Uterus (tissue), 4 donors: Measurements from ENCODE around the gene CLDN7. TPM values are rescaled to one million over a fixed set of nuclear protein-coding genes. Genes with fewer than 3 reads are reported as not detected.
A peak's percentile ranks its signal among the peaks of the same experiment; 100 is the strongest.

Experiments
- DNase-seq, 2 donors: peaks; one replicate each; pipeline ENCODE4 v3.0.0-alpha.2; 2019 to 2020
- H3K27ac ChIP-seq, 2 donors: fragments of 200-600 bp; sonication (generic); 1 replicate in 1 of 2; 2 replicates in 1 of 2; pipeline ENCODE4 v1.5.1; 2016 to 2018
- H3K27me3 ChIP-seq, 2 donors: fragments of 200-600 bp; sonication (generic); one replicate each; pipeline ENCODE4 v1.5.1; 2018 to 2019; ENCODE audit warnings: control low read depth in 1 of 2
- H3K36me3 ChIP-seq, 2 donors: fragments of 200-600 bp; sonication (generic); one replicate each; pipeline ENCODE4 v1.5.1; 2019; ENCODE audit warnings: control low read depth in 1 of 2
- H3K4me1 ChIP-seq, 2 donors: fragments of 200-600 bp; sonication (generic); one replicate each; pipeline ENCODE4 v1.5.1; 2018 to 2019; ENCODE audit warnings: control low read depth in 1 of 2
- H3K4me3 ChIP-seq, 2 donors: fragments of 200-600 bp; sonication (generic); 1 replicate in 1 of 2; 2 replicates in 1 of 2; pipeline ENCODE4 v1.5.1; 2018 to 2019; ENCODE audit warnings: mild to moderate bottlenecking in 1 of 2
- H3K9me3 ChIP-seq, 2 donors: fragments of 200-600 bp; sonication (generic); one replicate each; pipeline ENCODE4 v1.5.1; 2019; ENCODE audit warnings: control low read depth in 1 of 2
- POLR2A ChIP-seq, 2 donors: fragments of 450-650 bp; IDR thresholded peaks; one replicate each; pipeline ENCODE4 v1.6.1; 2016; ENCODE audit warnings: antibody characterized with exemption in 2 of 2, mild to moderate bottlenecking in 1 of 2, moderate library complexity in 1 of 2
- intact Hi-C: fragments of 100-400 bp; cut with DNase I; formaldehyde crosslinking; loops from one replicate; pipeline ENCODE4 v1.15.1; 2023; ENCODE audit warnings: low total_unique reads
- total RNA-seq, 4 donors: library from RNA; depleted of rRNA in 3 of 4; stranded (reverse); fragments of >200 nt in 3 of 4; gene quantifications; one replicate each; pipeline versions ENCODE4 v1.1.0 to v1.2.4, GENCODE V29; 2014 to 2023
- TF ChIP-seq, protein P1 (sequence below), 4 experiments: fragments of 200-600 bp in 2 of 4; fragments of 450-650 bp in 2 of 4; sonication (generic) in 2 of 4; IDR thresholded peaks; one replicate each; pipeline ENCODE4 v1.5.1; 2016 to 2019; ENCODE audit warnings: antibody characterized with exemption in 4 of 4, mild to moderate bottlenecking in 2 of 4, moderate library complexity in 1 of 4
- donor health status: DM: yes; HTN: yes; CAD: no.

The CLDN7 gene
- total RNA-seq, 4 donors from 2014 or later: 0.29 to 24.4 (median 0.68) TPM

DNA sequence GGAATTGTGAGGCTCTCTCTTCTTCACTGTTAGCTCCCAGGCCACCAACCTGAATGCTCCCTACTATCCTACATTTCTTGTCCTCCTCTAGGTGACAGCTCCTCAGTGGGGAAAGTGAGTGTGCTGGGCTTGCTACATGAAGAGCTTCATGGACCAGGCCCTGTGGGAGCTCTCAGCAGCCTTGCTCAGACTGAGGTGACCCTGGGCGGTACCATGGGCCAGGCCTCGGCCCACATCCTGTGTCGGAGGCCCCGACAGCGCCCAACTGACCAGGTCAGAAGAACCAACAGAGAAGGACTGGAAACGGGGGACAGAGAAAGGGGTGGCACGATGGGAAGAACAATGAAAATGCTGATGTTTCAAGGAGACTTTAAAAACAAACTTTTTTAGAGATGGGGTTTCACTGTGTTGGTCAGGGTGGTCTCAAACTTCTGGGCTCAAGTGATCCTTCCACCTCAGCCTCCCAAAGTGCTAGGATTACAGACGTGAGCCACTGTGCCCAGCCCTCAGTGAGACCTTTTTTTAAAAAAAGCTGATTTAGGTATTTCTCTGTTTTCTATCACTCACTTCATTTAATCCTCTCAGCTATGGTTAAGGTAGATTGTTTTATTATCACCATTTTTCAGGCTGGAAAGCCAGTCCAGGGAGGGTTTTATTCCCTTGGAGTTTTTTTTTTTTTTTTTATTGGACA, 5.4 kb downstream of the CLDN7 start:
- H3K36me3 ChIP-seq: no peaks in the 10 kb centered on the region
- H3K4me3 ChIP-seq: no peak overlapping the region
- no peaks in the 10 kb centered on the region for H3K9me3 ChIP-seq
- TF ChIP-seq POLR2A (IDR thresholded peaks at IDR 0.05): no peak
- TF ChIP-seq, protein P1, sequence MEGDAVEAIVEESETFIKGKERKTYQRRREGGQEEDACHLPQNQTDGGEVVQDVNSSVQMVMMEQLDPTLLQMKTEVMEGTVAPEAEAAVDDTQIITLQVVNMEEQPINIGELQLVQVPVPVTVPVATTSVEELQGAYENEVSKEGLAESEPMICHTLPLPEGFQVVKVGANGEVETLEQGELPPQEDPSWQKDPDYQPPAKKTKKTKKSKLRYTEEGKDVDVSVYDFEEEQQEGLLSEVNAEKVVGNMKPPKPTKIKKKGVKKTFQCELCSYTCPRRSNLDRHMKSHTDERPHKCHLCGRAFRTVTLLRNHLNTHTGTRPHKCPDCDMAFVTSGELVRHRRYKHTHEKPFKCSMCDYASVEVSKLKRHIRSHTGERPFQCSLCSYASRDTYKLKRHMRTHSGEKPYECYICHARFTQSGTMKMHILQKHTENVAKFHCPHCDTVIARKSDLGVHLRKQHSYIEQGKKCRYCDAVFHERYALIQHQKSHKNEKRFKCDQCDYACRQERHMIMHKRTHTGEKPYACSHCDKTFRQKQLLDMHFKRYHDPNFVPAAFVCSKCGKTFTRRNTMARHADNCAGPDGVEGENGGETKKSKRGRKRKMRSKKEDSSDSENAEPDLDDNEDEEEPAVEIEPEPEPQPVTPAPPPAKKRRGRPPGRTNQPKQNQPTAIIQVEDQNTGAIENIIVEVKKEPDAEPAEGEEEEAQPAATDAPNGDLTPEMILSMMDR (IDR thresholded peaks at IDR 0.05): no peak
- H3K4me1 ChIP-seq: peaks cover 0 to 6% of the 10 kb centered on the region in 2 donors
- no peak overlapping the region for H3K27ac ChIP-seq
- DNase-seq: no peak
- intact Hi-C loops: no loop called here
- peaks cover 8 to 11% of the 10 kb centered on the region in 2 donors for H3K27me3 ChIP-seq

DNA sequence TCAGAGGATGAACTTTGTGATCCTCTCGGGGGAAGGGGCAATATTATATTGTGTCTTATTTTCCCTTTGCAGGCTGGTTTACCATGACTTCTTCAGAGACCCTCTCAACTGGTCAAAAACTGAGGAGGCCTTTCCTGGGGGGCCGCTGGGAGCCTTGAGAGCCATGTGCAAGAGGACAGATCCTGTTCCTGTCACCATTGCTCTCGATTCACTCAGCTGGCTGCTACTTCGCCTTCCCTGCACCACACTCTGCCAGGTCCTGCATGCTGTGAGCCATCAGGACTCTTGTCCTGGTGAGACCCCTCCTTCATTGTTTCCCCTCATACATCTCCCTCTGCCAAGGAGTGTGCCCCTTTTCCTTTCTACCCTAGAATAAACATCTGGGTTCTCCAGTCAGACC, 7.8 kb downstream of the CLDN7 start:
- no peaks in the 10 kb centered on the region for H3K9me3 ChIP-seq
- peaks cover 0 to 18% of the 10 kb centered on the region in 2 donors for H3K4me1 ChIP-seq
- TF ChIP-seq POLR2A (IDR thresholded peaks at IDR 0.05): no peak
- no peaks in the 10 kb centered on the region for H3K27me3 ChIP-seq
- no peak for DNase-seq
- H3K4me3 ChIP-seq: no peak overlapping the region
- H3K27ac ChIP-seq: no peak overlapping the region
- intact Hi-C loops: no loop called here
- no peaks in the 10 kb centered on the region for H3K36me3 ChIP-seq

DNA sequence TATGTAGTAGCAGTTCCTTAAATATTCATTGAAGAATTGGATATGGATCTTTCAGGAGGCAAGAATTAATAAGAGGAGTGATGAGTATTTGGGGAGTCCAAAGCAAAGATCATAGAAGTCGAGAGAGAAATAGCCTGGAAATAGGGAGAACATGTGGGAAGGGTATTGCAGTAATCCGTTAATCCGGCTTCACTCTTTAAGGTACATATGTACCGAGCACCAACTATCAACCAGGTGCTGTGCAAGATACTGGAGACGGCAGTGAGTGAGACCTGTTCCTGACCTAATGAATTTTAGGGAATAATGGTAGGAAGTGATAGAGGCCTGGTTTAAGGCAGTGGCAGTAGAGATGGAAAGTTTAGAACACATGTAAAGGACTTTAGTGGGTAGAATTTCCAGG, 9.2 kb downstream of the CLDN7 start:
- Histone ChIP-seq H3K4me1 (peaks cover 0 to 21% of the 10 kb centered on the region in 2 donors), H3K36me3 (no peaks in the 10 kb centered on the region), H3K27me3 (no peaks in the 10 kb centered on the region), H3K27ac (peak overlapping the region; percentile 97 to 98), H3K4me3 (peak overlapping the region; percentile 68 to 73), H3K9me3 (no peaks in the 10 kb centered on the region)
- DNase-seq: no peak
- TF ChIP-seq, protein P1 (IDR thresholded peaks at IDR 0.05): no peak
- no peak for TF ChIP-seq POLR2A (IDR thresholded peaks at IDR 0.05)
- intact Hi-C loops: no loop called here

DNA sequence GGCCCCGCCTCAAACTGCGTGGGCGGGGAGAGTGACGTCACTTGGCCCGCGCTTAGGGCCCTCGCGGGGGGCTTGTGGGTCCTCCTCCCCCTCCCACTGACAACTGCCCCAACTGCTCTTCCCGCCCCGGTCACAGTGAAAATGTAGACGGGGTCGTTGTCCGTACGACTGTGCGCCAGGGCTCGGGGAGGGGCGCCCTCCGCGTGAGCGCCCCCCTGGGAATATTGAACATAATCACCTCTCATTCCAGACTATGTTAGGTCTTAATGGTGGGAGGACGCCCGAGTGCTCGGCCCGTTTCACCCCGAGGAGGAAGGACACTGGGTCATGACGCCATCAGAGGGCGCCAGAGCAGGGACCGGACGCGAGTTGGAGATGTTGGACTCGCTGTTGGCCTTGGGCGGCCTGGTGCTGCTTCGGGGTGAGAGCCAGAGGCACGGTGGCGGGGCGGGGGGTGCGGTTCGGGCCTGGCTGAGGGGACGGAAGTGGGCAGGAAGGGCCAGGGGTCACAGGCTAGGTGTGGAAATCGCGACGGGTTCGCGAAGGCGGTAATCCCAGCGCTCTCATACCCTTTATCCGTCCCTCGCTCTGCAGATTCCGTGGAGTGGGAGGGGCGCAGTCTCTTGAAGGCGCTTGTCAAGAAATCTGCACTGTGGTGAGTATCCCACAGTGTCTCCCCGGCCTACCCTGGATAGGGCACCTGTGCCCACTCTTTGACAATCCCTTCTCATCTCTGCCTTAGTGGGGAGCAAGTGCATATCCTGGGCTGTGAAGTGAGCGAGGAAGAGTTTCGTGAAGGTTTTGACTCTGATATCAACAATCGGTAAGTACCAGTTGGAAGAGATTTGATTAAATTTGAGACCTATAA, 9.9 kb downstream of the CLDN7 start, which contains the start of gene ELP5:
TSS of gene ELP5 (plus strand) at position 40 of the 868 bp plus-strand sequence. CDS start at position 376, 336 bp downstream.
- H3K4me1 ChIP-seq: peaks cover 0 to 21% of the 10 kb centered on the region in 2 donors
- TF ChIP-seq POLR2A (IDR thresholded peaks at IDR 0.05): peak; percentile 44 to 65
- TF ChIP-seq, protein P1 (IDR thresholded peaks at IDR 0.05): peak; percentile 34 to 41 (median 37)
- intact Hi-C loops: no loop called here
- H3K27me3 ChIP-seq: no peaks in the 10 kb centered on the region
- H3K4me3 ChIP-seq: peak within 1 kb of the TSS; percentile 68 to 73
- no peaks in the 10 kb centered on the region for H3K36me3 ChIP-seq
- H3K27ac ChIP-seq: peak within 1 kb of the TSS; percentile 97 to 98
- DNase-seq: peak; percentile 94 to 95
- no peaks in the 10 kb centered on the region for H3K9me3 ChIP-seq

DNA sequence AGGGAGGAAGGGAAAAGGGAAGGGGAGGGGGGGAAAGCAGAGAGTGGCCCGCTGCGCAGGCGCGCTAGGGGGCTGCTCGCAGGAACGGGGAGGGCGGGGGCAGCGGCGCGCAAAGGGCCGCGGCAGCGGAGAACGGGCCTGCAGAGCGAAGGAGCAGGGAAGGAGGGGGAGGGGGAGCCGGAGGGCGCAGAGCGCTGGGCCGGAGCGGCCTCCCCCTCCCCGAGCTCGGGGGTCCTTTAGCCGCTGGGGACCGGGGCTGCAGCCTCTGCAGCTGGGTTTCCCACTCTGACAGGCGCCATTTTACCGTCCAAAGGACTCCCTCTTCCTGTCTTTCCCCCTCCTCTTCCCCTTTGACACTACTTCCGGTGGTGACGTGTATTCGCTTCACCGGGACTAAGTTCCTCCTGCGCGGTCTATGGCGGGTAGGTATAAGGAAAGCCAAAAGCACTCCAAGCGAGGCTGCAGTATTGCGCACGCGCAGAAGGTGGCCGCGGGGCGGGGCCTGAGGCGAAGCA, 10.6 kb downstream of the CLDN7 start, which contains the start of gene CTDNEP1:
TSS of gene CTDNEP1 (minus strand) at position 74 of the 515 bp plus-strand sequence. CDS start 438 bp downstream, outside the sequence.
- DNase-seq: peak; percentile 97 to 99
- Histone ChIP-seq H3K27me3 (no peaks in the 10 kb centered on the region), H3K4me3 (peak within 1 kb of the TSS; percentile 68 to 73), H3K4me1 (peaks cover 0 to 21% of the 10 kb centered on the region in 2 donors), H3K27ac (peak within 1 kb of the TSS; percentile 97 to 98), H3K9me3 (no peaks in the 10 kb centered on the region), H3K36me3 (no peaks in the 10 kb centered on the region)
- intact Hi-C loops: no loop called here
- peak in 1 of 2 donors; percentile 43 for TF ChIP-seq POLR2A (IDR thresholded peaks at IDR 0.05)
- TF ChIP-seq, protein P1 (IDR thresholded peaks at IDR 0.05): no peak
